SJCRH30 (cell line): ENCODE measurements around the gene ST8SIA2. TPM values are rescaled to one million over a fixed set of nuclear protein-coding genes. Genes with fewer than 3 reads are reported as not detected.

Experiments used
- DNase-seq, 2 experiments: peaks; one replicate each; pipeline ENCODE4 v3.0.0-alpha.2; 2015 to 2020
- H3K27ac ChIP-seq: fragments of 250-450 bp; sonication (Bioruptor Pico); 2 replicates; pipeline ENCODE4 v1.5.1; 2020; ENCODE audit warnings: mild to moderate bottlenecking, moderate library complexity
- H3K27me3 ChIP-seq: fragments of 250-450 bp; sonication (Bioruptor Pico); 2 replicates; pipeline ENCODE4 v1.5.1; 2020; ENCODE audit warnings: mild to moderate bottlenecking, moderate library complexity
- H3K36me3 ChIP-seq: fragments of 250-450 bp; sonication (Bioruptor Pico); 2 replicates; pipeline ENCODE4 v1.5.1; 2020; ENCODE audit warnings: mild to moderate bottlenecking, moderate library complexity
- H3K4me1 ChIP-seq: fragments of 250-450 bp; sonication (Bioruptor Pico); 2 replicates; pipeline ENCODE4 v1.5.1; 2020; ENCODE audit warnings: mild to moderate bottlenecking, moderate library complexity
- H3K4me3 ChIP-seq: fragments of 250-450 bp; sonication (Bioruptor Pico); 2 replicates; pipeline ENCODE4 v1.5.1; 2020; ENCODE audit warnings: mild to moderate bottlenecking, moderate library complexity
- H3K9me3 ChIP-seq: fragments of 250-450 bp; sonication (Bioruptor Pico); replicated peaks from 2 replicates; pipeline ENCODE4 v1.5.1; 2020; ENCODE audit warnings: mild to moderate bottlenecking, moderate library complexity
- total RNA-seq: library from RNA; depleted of rRNA; stranded (reverse); fragments of >200 nt; shearing (Covaris generic); gene quantifications from 2 replicates; pipeline ENCODE4 v1.2.3, GENCODE V29; 2014

ST8SIA2 gene
- total RNA-seq, 1 experiment from 2014 or later = 2.1 TPM

- no peaks in the 10 kb centered on the region for H3K4me1 ChIP-seq
- H3K4me3 ChIP-seq = no peak overlapping the region
- H3K9me3 ChIP-seq = no peaks in the 10 kb centered on the region
- H3K36me3 ChIP-seq = no peaks in the 10 kb centered on the region
- H3K27me3 ChIP-seq = peaks cover 16% of the 10 kb centered on the region
- no peak for DNase-seq
- no peak overlapping the region for H3K27ac ChIP-seq
These were observed 9.3 kb upstream of the ST8SIA2 start for GRCh38 chr15:92384381-92384780.

- Histone ChIP-seq H3K27me3 (peaks cover 17% of the 10 kb centered on the region), H3K9me3 (no peaks in the 10 kb centered on the region), H3K27ac (no peak overlapping the region), H3K4me1 (no peaks in the 10 kb centered on the region), H3K4me3 (no peak overlapping the region), H3K36me3 (no peaks in the 10 kb centered on the region)
- DNase-seq = no peak
These were observed 8.6 kb upstream of the ST8SIA2 start for GRCh38 chr15:92385096-92385495.

GRCh38 chr15:92391640-92392039 lies 2.0 kb upstream of the ST8SIA2 start:
- no peaks in the 10 kb centered on the region for H3K4me1 ChIP-seq
- no peak overlapping the region for H3K4me3 ChIP-seq
- no peak overlapping the region for H3K27ac ChIP-seq
- no peaks in the 10 kb centered on the region for H3K9me3 ChIP-seq
- no peaks in the 10 kb centered on the region for H3K36me3 ChIP-seq
- peak in 1 of 2 experiments; percentile 58 for DNase-seq
- H3K27me3 ChIP-seq = peaks cover 53% of the 10 kb centered on the region

DNA sequence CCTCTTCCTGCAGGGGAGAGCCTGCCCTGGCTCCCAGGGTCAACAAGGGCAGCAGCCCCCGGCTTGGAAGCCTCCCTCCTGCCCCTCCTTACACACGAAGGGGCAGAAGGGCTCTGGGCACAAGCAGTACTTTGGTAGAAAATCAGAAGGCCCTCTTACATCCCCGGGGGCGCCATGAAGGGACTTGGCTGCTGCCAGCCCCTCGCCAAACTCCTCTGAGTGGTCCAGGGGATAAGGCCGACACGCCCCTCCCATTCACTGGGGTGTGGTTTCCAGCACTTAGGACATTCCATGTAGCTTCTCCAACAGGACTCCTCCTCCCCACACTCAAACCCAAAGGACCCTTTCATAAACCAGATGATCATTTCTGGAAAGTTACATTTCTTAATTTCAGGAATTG lies 1.2 kb upstream of the ST8SIA2 start:
- Histone ChIP-seq H3K4me3 (no peak overlapping the region), H3K27me3 (peaks cover 46% of the 10 kb centered on the region), H3K27ac (no peak overlapping the region), H3K4me1 (no peaks in the 10 kb centered on the region), H3K9me3 (no peaks in the 10 kb centered on the region), H3K36me3 (no peaks in the 10 kb centered on the region)
- no peak for DNase-seq

- Histone ChIP-seq H3K27ac (no peak overlapping the region), H3K4me3 (peak overlapping the region; percentile 41)
These were observed 263 bp downstream of the ST8SIA2 start for GRCh38 chr15:92393980-92394308.

DNA sequence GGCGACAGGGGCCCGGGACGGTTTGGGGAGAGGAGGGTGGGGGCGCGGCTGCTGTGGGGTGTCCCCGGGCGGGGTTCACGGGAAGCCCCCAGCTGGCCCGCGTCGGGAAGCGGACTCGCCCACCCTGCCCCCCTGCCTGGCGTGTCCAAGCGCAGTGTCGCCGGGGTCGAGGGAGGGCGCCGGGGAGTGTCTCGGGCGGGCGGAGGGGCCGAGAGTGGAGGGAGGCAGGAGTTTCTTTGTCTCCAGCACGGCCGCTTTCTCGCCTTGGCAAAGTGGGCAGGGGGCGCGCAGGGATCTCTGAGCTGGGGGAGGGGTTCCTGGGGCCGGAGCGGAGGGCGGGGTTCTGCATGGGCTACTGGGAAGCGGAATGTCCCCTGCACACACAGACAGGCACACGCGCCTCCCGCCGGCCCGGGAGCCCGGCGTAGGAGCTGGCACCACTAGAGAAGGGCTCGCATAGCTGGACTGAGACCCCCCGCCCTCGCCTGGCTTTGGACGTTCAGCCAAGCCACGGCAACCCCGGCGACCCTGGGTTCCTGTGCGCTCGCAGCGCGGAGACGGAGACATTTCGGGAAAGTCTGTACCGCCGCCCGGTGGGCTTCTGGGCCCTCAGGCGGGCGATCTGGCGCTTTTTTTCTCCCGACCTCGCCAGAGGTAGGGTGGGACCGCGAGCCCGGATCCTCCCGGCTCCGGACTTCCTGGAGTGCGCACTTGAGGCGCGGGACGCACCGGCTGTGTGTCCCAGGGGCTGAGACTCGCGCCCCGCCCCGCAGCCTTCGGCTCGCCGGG lies 822 bp downstream of the ST8SIA2 start:
- H3K36me3 ChIP-seq = no peaks in the 10 kb centered on the region
- no peaks in the 10 kb centered on the region for H3K9me3 ChIP-seq
- no peak overlapping the region for H3K27ac ChIP-seq
- peaks cover 43% of the 10 kb centered on the region for H3K27me3 ChIP-seq
- no peaks in the 10 kb centered on the region for H3K4me1 ChIP-seq
- H3K4me3 ChIP-seq = peak overlapping the region; percentile 41
- no peak for DNase-seq

More at GRCh38 chr15:92393980-92394308, 263 bp downstream of the ST8SIA2 start:
- DNase-seq = no peak
- H3K9me3 ChIP-seq = no peaks in the 10 kb centered on the region
- peaks cover 48% of the 10 kb centered on the region for H3K27me3 ChIP-seq
- no peaks in the 10 kb centered on the region for H3K4me1 ChIP-seq
- H3K36me3 ChIP-seq = no peaks in the 10 kb centered on the region

- DNase-seq = no peak
- peaks cover 43% of the 10 kb centered on the region for H3K27me3 ChIP-seq
- no peaks in the 10 kb centered on the region for H3K4me1 ChIP-seq
- H3K36me3 ChIP-seq = no peaks in the 10 kb centered on the region
- peak overlapping the region; percentile 41; the same call in 1 of the 2 replicates for H3K4me3 ChIP-seq
- H3K27ac ChIP-seq = no peak overlapping the region
- H3K9me3 ChIP-seq = no peaks in the 10 kb centered on the region
These were observed 1.5 kb downstream of the ST8SIA2 start for GRCh38 chr15:92395098-92395635.

- no peaks in the 10 kb centered on the region for H3K36me3 ChIP-seq
- H3K27me3 ChIP-seq = peaks cover 14% of the 10 kb centered on the region
- no peak for DNase-seq
- no peak overlapping the region for H3K27ac ChIP-seq
- no peaks in the 10 kb centered on the region for H3K4me1 ChIP-seq
- no peak overlapping the region for H3K4me3 ChIP-seq
- H3K9me3 ChIP-seq = no peaks in the 10 kb centered on the region
These were observed 5.7 kb downstream of the ST8SIA2 start for GRCh38 chr15:92399271-92399950.

GRCh38 chr15:92400573-92400972 lies 6.9 kb downstream of the ST8SIA2 start:
- H3K36me3 ChIP-seq = no peaks in the 10 kb centered on the region

GRCh38 chr15:92400980-92401787 lies 7.5 kb downstream of the ST8SIA2 start:
- H3K9me3 ChIP-seq = no peaks in the 10 kb centered on the region
- H3K27ac ChIP-seq = no peak overlapping the region
- H3K36me3 ChIP-seq = no peaks in the 10 kb centered on the region
- peaks cover 2% of the 10 kb centered on the region for H3K27me3 ChIP-seq
- no peak overlapping the region for H3K4me3 ChIP-seq
- DNase-seq = no peak
- H3K4me1 ChIP-seq = no peaks in the 10 kb centered on the region

More at GRCh38 chr15:92400573-92400972, 6.9 kb downstream of the ST8SIA2 start:
- DNase-seq = no peak
- H3K4me3 ChIP-seq = no peak overlapping the region
- no peaks in the 10 kb centered on the region for H3K9me3 ChIP-seq
- no peak overlapping the region for H3K27ac ChIP-seq
- H3K4me1 ChIP-seq = no peaks in the 10 kb centered on the region
- peaks cover 5% of the 10 kb centered on the region for H3K27me3 ChIP-seq

- H3K36me3 ChIP-seq = no peaks in the 10 kb centered on the region
- H3K4me3 ChIP-seq = no peak overlapping the region
- H3K27ac ChIP-seq = no peak overlapping the region
- H3K27me3 ChIP-seq = no peaks in the 10 kb centered on the region; the same call in none of the 2 replicates
- no peaks in the 10 kb centered on the region for H3K4me1 ChIP-seq
- DNase-seq = no peak
- H3K9me3 ChIP-seq = no peaks in the 10 kb centered on the region
These were observed 9.1 kb downstream of the ST8SIA2 start for GRCh38 chr15:92402751-92403150.

DNA sequence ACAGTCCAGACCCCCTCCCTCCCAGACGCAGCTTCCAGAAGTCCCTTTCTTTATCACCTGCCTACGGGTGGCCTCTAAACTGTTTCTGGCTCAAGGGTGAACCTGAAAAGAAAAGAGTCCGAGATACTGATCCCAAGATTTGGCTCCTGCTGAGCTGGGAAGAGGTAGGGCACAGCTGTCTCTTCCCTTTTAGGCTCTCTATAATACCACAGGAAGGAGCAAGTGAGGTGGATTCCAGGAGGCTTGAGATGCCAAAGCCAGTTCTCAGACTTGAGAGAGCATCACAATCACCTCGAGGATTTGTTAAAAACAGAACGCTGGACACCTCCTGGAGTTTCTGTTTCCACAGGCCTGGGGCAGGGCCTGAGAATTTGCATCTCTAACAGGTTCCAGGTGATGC lies 12.3 kb downstream of the ST8SIA2 start:
- DNase-seq = no peak
- Histone ChIP-seq H3K27ac (no peak overlapping the region), H3K9me3 (no peaks in the 10 kb centered on the region)

GRCh38 chr15:92407321-92407720 lies 13.6 kb downstream of the ST8SIA2 start:
- H3K4me3 ChIP-seq = no peak overlapping the region
- H3K27ac ChIP-seq = no peak overlapping the region
- DNase-seq = no peak
- no peaks in the 10 kb centered on the region for H3K9me3 ChIP-seq
- H3K36me3 ChIP-seq = no peaks in the 10 kb centered on the region
- peaks cover 10% of the 10 kb centered on the region for H3K4me1 ChIP-seq
- H3K27me3 ChIP-seq = no peaks in the 10 kb centered on the region; the same call in 1 of the 2 replicates

More for the DNA sequence above, 12.3 kb downstream of the ST8SIA2 start:
- Histone ChIP-seq H3K27me3 (no peaks in the 10 kb centered on the region; the same call in 1 of the 2 replicates), H3K4me1 (no peaks in the 10 kb centered on the region; the same call in 1 of the 2 replicates), H3K4me3 (no peak overlapping the region), H3K36me3 (no peaks in the 10 kb centered on the region)

DNA sequence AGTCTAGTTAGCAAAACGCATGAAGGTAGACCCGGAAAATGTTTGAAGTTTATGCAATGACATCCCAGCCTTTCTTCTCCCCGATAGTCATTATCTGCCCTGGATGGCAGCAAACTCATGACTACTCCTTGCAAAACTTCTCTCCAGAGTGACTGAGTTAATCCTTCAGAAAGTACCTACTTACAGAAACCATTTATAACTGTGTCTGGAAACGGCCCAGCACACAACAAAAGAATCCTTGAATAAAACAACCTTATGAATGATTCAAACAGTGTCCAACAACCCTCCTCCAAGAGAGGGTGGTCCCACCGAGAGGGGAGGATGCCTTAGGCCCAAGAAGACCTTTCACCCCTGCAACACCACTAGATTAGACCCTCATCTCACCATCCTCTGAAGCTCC lies 14.2 kb downstream of the ST8SIA2 start:
- DNase-seq = no peak
- H3K9me3 ChIP-seq = no peaks in the 10 kb centered on the region
- H3K27me3 ChIP-seq = no peaks in the 10 kb centered on the region
- no peak overlapping the region for H3K27ac ChIP-seq
- no peaks in the 10 kb centered on the region for H3K36me3 ChIP-seq
- H3K4me1 ChIP-seq = peaks cover 10% of the 10 kb centered on the region
- no peak overlapping the region for H3K4me3 ChIP-seq
